Measurements from ENCODE around the gene ASGR1. TPM values are rescaled to one million over a fixed set of nuclear protein-coding genes. Genes with fewer than 3 reads are reported as not detected.
A peak's percentile ranks its signal among the peaks of the same experiment; 100 is the strongest.

Gene ASGR1
- polyA plus RNA-seq, 2 donors, result 0.84 to 2.0 TPM

- WGBS, 2 donors, result 79 to 86% methylated on average over 24 of the region's 24 CpGs
- Histone ChIP-seq H3K4me3 (ENCODE audit: low read depth in 1 of 2, low read length in 2 of 2) (no peak overlapping the region), H3K36me3 (ENCODE audit: control insufficient read depth in 2 of 2, insufficient read depth in 2 of 2, low read length in 1 of 2) (peaks cover 0 to 17% of the 10 kb centered on the region in 2 donors), H3K27ac (ENCODE audit: low read depth in 2 of 2, low read length in 1 of 2) (no peak overlapping the region), H3K27me3 (ENCODE audit: control insufficient read depth in 1 of 2, insufficient read depth in 2 of 2, low read length in 2 of 2) (no peaks in the 10 kb centered on the region), H3K4me1 (ENCODE audit: control insufficient read depth in 2 of 2, insufficient read depth in 2 of 2, low read length in 1 of 2) (peaks cover 3 to 13% of the 10 kb centered on the region in 2 donors), H3K9me3 (ENCODE audit: control insufficient read depth in 2 of 2, insufficient read depth in 1 of 2, low read depth in 1 of 2, low read length in 1 of 2) (no peaks in the 10 kb centered on the region)
Measured at GRCh38 chr17:7207120-7208001, 28.2 kb upstream of the ASGR1 start.

- Histone ChIP-seq H3K27ac (ENCODE audit: low read depth in 2 of 2, low read length in 1 of 2) (no peak overlapping the region), H3K27me3 (ENCODE audit: control insufficient read depth in 1 of 2, insufficient read depth in 2 of 2, low read length in 2 of 2) (no peaks in the 10 kb centered on the region), H3K9me3 (ENCODE audit: control insufficient read depth in 2 of 2, insufficient read depth in 1 of 2, low read depth in 1 of 2, low read length in 1 of 2) (no peaks in the 10 kb centered on the region), H3K4me3 (ENCODE audit: low read depth in 1 of 2, low read length in 2 of 2) (peak overlapping the region; percentile 47 to 57), H3K36me3 (ENCODE audit: control insufficient read depth in 2 of 2, insufficient read depth in 2 of 2, low read length in 1 of 2) (peaks cover 0 to 17% of the 10 kb centered on the region in 2 donors), H3K4me1 (ENCODE audit: control insufficient read depth in 2 of 2, insufficient read depth in 2 of 2, low read length in 1 of 2) (peaks cover 3 to 13% of the 10 kb centered on the region in 2 donors)
- 50 to 57% methylated on average over 15 of the region's 15 CpGs for WGBS, 2 donors
Measured at GRCh38 chr17:7205561-7205960, 26.4 kb upstream of the ASGR1 start.

- Histone ChIP-seq H3K4me1 (ENCODE audit: control insufficient read depth in 2 of 2, insufficient read depth in 2 of 2, low read length in 1 of 2) (peaks cover 3 to 13% of the 10 kb centered on the region in 2 donors), H3K9me3 (ENCODE audit: control insufficient read depth in 2 of 2, insufficient read depth in 1 of 2, low read depth in 1 of 2, low read length in 1 of 2) (no peaks in the 10 kb centered on the region), H3K4me3 (ENCODE audit: low read depth in 1 of 2, low read length in 2 of 2) (peak overlapping the region; percentile 47 to 57), H3K27me3 (ENCODE audit: control insufficient read depth in 1 of 2, insufficient read depth in 2 of 2, low read length in 2 of 2) (no peaks in the 10 kb centered on the region), H3K36me3 (ENCODE audit: control insufficient read depth in 2 of 2, insufficient read depth in 2 of 2, low read length in 1 of 2) (peaks cover 0 to 17% of the 10 kb centered on the region in 2 donors), H3K27ac (ENCODE audit: low read depth in 2 of 2, low read length in 1 of 2) (peak overlapping the region; percentile 32 to 77)
- 1 to 3% methylated on average over 34 of the region's 34 CpGs for WGBS, 2 donors
Measured at GRCh38 chr17:7204828-7205461, 25.8 kb upstream of the ASGR1 start.

GRCh38 chr17:7204336-7204735 is 25.2 kb upstream of the ASGR1 start:
- WGBS, 2 donors, result 79 to 81% methylated on average over 15 of the region's 15 CpGs
- Histone ChIP-seq H3K9me3 (ENCODE audit: control insufficient read depth in 2 of 2, insufficient read depth in 1 of 2, low read depth in 1 of 2, low read length in 1 of 2) (no peaks in the 10 kb centered on the region), H3K4me3 (ENCODE audit: low read depth in 1 of 2, low read length in 2 of 2) (peak overlapping the region in 1 of 2 donors; percentile 47), H3K36me3 (ENCODE audit: control insufficient read depth in 2 of 2, insufficient read depth in 2 of 2, low read length in 1 of 2) (peaks cover 0 to 17% of the 10 kb centered on the region in 2 donors), H3K4me1 (ENCODE audit: control insufficient read depth in 2 of 2, insufficient read depth in 2 of 2, low read length in 1 of 2) (peaks cover 3 to 13% of the 10 kb centered on the region in 2 donors), H3K27ac (ENCODE audit: low read depth in 2 of 2, low read length in 1 of 2) (peak overlapping the region in 1 of 2 donors; percentile 77), H3K27me3 (ENCODE audit: control insufficient read depth in 1 of 2, insufficient read depth in 2 of 2, low read length in 2 of 2) (no peaks in the 10 kb centered on the region)

- Histone ChIP-seq H3K27me3 (ENCODE audit: control insufficient read depth in 1 of 2, insufficient read depth in 2 of 2, low read length in 2 of 2) (no peaks in the 10 kb centered on the region), H3K36me3 (ENCODE audit: control insufficient read depth in 2 of 2, insufficient read depth in 2 of 2, low read length in 1 of 2) (peaks cover 0 to 17% of the 10 kb centered on the region in 2 donors), H3K4me3 (ENCODE audit: low read depth in 1 of 2, low read length in 2 of 2) (no peak overlapping the region), H3K4me1 (ENCODE audit: control insufficient read depth in 2 of 2, insufficient read depth in 2 of 2, low read length in 1 of 2) (peaks cover 2 to 13% of the 10 kb centered on the region in 2 donors), H3K9me3 (ENCODE audit: control insufficient read depth in 2 of 2, insufficient read depth in 1 of 2, low read depth in 1 of 2, low read length in 1 of 2) (no peaks in the 10 kb centered on the region), H3K27ac (ENCODE audit: low read depth in 2 of 2, low read length in 1 of 2) (no peak overlapping the region)
- WGBS, 2 donors, result 90 to 92% methylated on average over 16 of the region's 16 CpGs
Measured at GRCh38 chr17:7203391-7203790, 24.2 kb upstream of the ASGR1 start.

- H3K27me3 ChIP-seq (ENCODE audit: control insufficient read depth in 1 of 2, insufficient read depth in 2 of 2, low read length in 2 of 2), result no peaks in the 10 kb centered on the region
- peaks cover 0 to 10% of the 10 kb centered on the region in 2 donors for H3K36me3 ChIP-seq (ENCODE audit: control insufficient read depth in 2 of 2, insufficient read depth in 2 of 2, low read length in 1 of 2)
- H3K4me3 ChIP-seq (ENCODE audit: low read depth in 1 of 2, low read length in 2 of 2), result no peak overlapping the region
- H3K27ac ChIP-seq (ENCODE audit: low read depth in 2 of 2, low read length in 1 of 2), result no peak overlapping the region
- H3K9me3 ChIP-seq (ENCODE audit: control insufficient read depth in 2 of 2, insufficient read depth in 1 of 2, low read depth in 1 of 2, low read length in 1 of 2), result no peaks in the 10 kb centered on the region
- WGBS, 2 donors, result 91 to 94% methylated on average over 22 of the region's 22 CpGs
- no peaks in the 10 kb centered on the region for H3K4me1 ChIP-seq (ENCODE audit: control insufficient read depth in 2 of 2, insufficient read depth in 2 of 2, low read length in 1 of 2)
Measured at GRCh38 chr17:7196651-7197401, 17.7 kb upstream of the ASGR1 start.

- Histone ChIP-seq H3K27ac (ENCODE audit: low read depth in 2 of 2, low read length in 1 of 2) (no peak overlapping the region), H3K27me3 (ENCODE audit: control insufficient read depth in 1 of 2, insufficient read depth in 2 of 2, low read length in 2 of 2) (no peaks in the 10 kb centered on the region), H3K4me1 (ENCODE audit: control insufficient read depth in 2 of 2, insufficient read depth in 2 of 2, low read length in 1 of 2) (no peaks in the 10 kb centered on the region), H3K9me3 (ENCODE audit: control insufficient read depth in 2 of 2, insufficient read depth in 1 of 2, low read depth in 1 of 2, low read length in 1 of 2) (no peaks in the 10 kb centered on the region), H3K4me3 (ENCODE audit: low read depth in 1 of 2, low read length in 2 of 2) (no peak overlapping the region), H3K36me3 (ENCODE audit: control insufficient read depth in 2 of 2, insufficient read depth in 2 of 2, low read length in 1 of 2) (peaks cover 0 to 10% of the 10 kb centered on the region in 2 donors)
- 92 to 95% methylated on average over 12 of the region's 12 CpGs for WGBS, 2 donors
Measured at GRCh38 chr17:7195971-7196370, 16.8 kb upstream of the ASGR1 start.

- peaks cover 0 to 10% of the 10 kb centered on the region in 2 donors for H3K36me3 ChIP-seq (ENCODE audit: control insufficient read depth in 2 of 2, insufficient read depth in 2 of 2, low read length in 1 of 2)
- no peak overlapping the region for H3K4me3 ChIP-seq (ENCODE audit: low read depth in 1 of 2, low read length in 2 of 2)
- WGBS, 2 donors, result 74 to 77% methylated on average over 12 of the region's 12 CpGs
- H3K27me3 ChIP-seq (ENCODE audit: control insufficient read depth in 1 of 2, insufficient read depth in 2 of 2, low read length in 2 of 2), result no peaks in the 10 kb centered on the region
- H3K27ac ChIP-seq (ENCODE audit: low read depth in 2 of 2, low read length in 1 of 2), result no peak overlapping the region
- H3K4me1 ChIP-seq (ENCODE audit: control insufficient read depth in 2 of 2, insufficient read depth in 2 of 2, low read length in 1 of 2), result no peaks in the 10 kb centered on the region
- no peaks in the 10 kb centered on the region for H3K9me3 ChIP-seq (ENCODE audit: control insufficient read depth in 2 of 2, insufficient read depth in 1 of 2, low read depth in 1 of 2, low read length in 1 of 2)
Measured at GRCh38 chr17:7192271-7192937, 13.2 kb upstream of the ASGR1 start.
